HG02588 (cell line): Measurements from ENCODE around the gene PMVK.
"Not testable (repeated sequence)": the region's sequence is repeated elsewhere in the genome, so short reads cannot be mapped to it uniquely, and the experiment has no call there.

Experiments used
- ATAC-seq: cut with Tn5 transposase; IDR thresholded peaks from one replicate; pipeline ENCODE4 v1.9.1; 2021; ENCODE audit warnings: mild to moderate bottlenecking, moderate library complexity; ENCODE audit not compliant: unreplicated experiment

Gene PMVK

DNA sequence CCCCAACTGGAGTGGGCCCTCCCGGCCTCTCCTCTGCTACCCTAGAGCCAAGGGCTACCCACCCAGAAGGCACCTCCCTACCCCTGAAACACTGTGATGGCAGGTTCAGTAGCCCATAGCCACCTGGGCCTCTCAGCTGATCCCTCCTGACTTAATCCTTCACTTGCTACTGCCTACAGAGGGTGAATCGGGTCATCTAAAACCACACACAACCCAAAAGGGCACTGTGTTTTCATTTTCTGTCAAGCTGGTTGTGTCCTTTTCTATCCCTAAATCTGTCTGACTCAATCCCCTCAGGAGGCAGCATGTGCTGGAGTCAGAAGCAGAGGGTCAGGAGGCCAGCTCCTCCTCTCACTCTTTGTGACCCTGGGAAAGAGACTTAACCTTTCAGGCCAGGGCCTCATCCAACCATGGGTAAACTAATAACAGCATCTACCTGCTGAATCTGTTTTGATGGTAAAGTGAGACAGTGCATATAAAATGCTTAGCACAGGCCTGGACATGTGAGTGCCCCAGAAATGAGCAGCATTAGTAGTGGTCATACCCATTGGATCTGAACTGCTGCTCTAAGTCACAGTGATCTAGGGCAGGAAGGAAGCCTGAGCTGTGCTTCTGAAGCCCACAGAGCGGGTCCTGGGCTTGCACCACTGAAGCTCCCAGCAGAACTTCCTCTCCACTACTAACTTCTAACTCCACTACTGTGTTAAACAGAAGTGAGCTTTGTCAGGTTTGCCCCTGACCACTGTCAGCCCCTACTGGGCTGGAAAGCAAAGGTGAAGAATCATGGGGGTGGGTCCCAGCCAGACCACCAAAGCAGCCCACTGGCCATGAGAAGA is 11.0 kb downstream of the PMVK start:
- ATAC-seq = no peak

DNA sequence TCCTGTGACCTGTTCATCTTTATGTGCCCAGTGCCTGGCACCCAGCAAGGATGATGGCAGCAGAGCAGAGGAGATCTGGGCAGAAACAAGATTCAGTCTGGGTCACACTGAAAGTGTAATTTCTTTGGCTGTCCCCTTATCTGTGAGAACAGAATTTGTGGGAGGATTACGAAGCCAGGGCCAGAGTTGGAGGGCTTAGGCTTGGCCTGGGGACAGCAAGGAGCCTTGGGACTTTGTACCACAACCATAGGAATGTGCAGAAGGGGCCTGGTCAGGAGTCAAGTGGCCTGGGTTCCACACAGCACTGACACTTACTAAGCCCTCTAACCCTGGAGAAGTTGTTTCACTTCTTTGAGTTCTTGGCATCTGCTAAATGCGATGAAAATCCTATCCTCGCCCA is 12.8 kb downstream of the PMVK start:
- no peak for ATAC-seq

GRCh38 chr1:154913273-154913672 is 23.2 kb downstream of the PMVK start:
- ATAC-seq = no peak

DNA sequence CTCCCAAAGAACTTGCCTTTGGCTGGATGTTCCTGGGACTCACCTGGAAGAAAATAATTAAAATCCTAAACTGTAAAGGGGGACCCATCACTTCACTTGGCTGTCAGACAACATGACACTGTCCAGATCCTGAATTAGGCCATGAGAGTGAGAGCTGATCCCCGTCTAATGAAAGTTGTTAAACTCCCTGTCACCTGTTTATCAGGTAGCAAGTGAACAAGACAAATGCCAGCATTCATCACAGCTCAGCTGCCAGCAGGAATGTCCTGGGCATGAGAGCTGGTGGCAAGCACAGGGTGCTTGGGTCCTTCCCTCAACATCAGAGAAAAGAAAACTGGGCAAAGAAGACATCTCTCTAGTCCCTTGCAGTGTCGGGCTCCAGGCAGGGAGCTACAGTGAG is 23.8 kb downstream of the PMVK start:
- no peak for ATAC-seq

DNA sequence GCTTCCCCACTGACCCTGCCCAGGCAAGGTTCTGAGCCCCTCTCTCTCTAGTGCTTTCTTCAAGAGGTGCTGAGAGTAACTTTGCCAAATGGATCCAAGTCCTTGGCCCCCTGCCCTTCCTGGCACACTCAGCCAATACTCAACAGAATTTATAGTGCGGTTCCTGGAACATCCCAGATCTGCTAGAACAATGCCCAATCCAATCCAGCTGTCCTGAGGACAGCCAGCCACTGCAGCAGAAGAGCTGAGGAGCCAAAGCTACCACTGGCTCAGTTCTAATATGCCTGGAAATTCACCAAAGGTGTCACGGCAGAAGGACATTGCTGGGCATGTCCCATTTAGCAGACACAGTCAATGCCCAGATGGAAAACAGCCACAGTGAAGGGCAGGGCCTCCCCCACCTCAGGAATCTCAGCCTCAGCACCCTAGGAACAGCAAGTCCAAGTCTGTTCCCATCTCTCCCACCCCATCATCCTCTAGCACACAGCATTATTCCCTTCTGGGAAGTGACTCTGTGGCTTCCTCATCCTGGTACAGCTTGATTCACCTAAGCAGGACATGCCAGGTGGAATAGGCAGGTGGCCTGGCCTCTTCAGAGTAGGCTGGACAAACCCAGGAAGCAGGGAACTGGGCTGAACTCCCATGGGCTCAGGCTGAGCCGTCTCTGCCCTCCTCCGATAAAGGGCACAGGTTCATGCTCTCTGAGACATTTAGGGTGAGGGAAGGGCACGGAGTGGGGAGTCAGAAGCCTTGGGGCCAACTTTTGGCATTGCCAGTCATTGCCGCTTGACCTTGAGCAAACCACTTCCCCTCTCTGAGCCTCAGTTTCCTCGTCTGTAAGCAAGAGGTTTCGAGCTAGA is 24.6 kb downstream of the PMVK start:
- ATAC-seq = no peak

DNA sequence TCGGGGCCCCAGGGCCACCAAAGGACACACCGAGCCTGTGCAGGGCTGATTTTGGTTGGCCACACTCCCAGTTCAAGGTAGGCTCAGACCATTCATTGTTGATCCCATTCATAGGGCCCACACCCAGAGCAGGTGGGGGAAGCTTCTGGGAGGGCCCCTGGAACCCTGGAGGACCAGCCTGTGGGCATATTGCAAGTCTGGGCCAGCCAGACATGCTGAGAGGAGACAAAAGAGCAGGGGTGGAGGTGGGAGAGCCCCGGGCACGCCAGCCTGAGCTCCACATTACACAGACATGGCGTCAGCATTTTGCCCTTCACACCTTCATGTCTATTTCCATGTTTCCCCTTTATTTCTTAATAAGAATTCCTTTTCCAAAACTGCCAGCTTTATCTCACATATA is 25.7 kb downstream of the PMVK start:
- ATAC-seq = no peak

DNA sequence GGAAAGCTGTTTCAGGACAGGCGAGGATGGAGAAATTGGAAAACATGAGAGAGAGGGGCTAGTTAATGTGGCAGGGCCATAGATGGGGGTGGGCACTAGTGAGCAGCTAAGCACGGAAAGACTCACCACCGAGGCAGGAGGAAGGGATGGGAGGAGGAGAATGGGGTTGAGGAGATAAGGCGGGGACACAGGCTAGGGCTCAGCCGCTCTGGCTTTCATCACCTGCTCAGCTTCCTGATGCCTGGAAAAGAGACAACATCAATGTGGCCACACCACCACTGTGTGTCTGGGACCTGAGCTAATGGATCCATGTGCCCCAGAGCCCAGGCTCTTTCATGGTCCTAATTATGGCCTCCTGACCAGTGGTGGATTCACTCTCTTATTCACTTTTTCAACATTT is 27.6 kb downstream of the PMVK start:
- no peak for ATAC-seq

DNA sequence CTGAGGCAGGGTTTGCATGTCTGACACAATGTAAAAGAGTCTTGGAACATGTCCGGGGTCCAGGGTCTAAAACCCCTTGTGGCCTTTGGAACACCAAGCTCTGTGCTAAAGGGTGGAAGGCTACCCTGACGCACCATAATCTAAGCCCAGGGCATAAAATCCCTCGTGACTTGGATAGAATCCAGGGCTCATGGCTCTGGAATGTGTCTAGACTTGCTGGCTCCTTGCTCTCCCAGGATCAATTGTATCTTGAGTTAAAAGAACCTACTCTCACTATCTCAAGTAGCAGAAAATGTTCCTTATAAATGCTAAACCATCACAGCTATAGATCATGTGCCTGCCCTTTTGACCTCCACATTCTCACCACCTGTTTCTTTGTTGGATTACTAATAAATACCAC is 28.4 kb downstream of the PMVK start:
- not testable (repeated sequence) for ATAC-seq

DNA sequence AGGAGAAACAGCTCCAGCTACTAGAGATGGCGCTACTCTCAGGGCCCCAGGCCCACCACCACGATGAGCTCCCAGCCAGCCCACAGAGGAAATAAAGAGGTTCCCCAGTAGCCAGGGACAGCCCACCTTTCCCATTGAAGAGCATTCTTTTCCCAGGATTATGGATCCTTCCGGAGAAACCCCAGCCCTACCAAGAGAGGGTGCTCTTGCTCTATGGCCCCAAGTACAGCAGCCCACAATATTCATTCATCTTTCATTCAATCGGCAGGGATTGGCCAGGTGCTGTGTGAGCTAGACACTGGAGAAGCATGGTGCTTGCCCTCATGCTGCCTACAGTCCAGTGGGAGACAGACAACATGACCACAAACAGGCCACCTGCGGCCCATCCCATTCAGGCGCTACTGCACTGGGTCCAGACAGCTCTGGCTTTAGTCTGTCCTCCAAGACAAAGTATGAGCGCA is 29.9 kb downstream of the PMVK start:
- ATAC-seq = no peak

DNA sequence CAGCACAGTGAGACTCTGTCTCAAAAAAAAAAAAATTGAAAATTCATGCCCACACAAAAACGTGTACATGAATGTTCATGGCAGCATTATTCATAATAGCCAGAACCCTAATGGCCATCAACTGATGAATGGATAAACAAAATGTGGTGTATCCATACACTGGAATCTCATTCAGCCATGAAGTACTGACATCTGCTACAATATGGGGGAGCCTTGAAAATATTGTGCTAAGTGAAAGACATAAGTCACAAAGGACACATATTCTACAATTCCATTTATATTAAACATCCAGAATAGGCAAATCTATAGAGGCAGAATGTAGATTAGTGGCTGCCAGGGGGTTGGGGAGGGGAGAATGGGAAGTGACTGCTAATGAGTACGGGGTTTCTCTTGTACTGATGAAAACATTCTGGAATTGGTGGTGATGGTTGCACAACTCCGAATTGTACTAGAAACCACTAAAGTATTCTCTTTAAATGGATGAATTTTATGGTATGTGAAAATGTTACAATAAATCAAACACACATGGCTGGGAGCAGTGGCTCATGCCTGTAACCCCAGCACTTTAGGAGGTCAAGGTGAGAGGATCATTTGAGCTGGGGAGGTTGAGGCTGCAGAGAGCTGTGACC is 33.5 kb downstream of the PMVK start:
- no peak for ATAC-seq

DNA sequence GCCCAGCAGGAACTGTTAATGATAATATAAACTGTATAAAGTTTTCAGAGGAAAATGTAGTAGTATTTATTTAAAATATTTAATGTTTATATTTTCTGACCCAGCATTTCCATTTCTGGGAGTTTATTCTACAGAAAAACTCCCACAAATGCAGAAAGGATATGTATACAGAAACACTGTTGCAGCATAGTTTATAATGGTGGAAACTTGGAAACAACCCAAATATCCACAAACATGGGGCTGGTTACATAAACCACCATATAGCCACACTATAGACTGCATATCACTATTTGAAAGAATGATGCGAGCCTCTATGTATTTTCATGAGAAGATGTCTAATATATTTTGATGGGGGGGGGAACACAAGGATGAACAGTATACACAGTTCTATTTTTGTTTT is 34.9 kb downstream of the PMVK start:
- ATAC-seq = no peak

- no peak for ATAC-seq
These were observed 37.5 kb downstream of the PMVK start for GRCh38 chr1:154899041-154899440.

- ATAC-seq = no peak
These were observed 39.7 kb downstream of the PMVK start for GRCh38 chr1:154896771-154897286.

GRCh38 chr1:154895798-154896197 is 40.7 kb downstream of the PMVK start:
- ATAC-seq = no peak

DNA sequence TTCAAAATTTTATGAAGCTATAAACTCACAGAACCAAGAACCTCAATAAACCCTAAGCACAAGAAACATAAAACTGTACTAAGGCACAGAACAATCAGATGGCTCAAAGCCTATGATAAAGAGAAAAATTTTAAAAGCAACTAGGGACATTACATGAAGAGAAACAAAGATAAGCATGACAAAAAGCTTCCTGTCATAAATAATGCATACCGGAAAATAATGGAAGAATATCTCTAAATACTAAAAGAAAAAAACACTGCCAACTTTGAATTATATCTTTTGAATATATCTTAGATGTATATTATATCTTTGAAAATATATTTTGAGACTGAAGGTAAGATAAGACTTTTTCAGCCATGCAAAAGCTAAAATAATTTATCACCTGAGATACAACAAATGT is 45.1 kb downstream of the PMVK start:
- ATAC-seq = no peak

DNA sequence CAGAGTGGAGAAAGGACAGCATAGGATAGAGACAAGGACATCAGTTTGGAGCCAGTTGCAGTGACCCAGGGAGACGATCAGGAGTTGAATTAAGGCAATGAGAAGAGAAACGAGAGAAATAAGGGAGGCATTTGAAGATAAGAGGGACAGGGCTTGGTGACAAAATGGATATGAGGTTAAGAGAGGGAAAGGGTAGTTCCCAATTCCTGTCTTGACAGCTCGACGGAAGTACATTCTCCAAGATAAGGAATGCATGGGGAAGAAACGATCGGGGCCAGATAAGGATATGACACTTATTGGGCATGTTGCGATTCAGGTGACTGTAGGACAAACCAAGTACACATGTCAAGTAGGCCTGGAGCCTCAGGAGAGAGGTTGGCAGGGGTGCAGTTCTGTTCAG is 47.8 kb downstream of the PMVK start:
- ATAC-seq = no peak

DNA sequence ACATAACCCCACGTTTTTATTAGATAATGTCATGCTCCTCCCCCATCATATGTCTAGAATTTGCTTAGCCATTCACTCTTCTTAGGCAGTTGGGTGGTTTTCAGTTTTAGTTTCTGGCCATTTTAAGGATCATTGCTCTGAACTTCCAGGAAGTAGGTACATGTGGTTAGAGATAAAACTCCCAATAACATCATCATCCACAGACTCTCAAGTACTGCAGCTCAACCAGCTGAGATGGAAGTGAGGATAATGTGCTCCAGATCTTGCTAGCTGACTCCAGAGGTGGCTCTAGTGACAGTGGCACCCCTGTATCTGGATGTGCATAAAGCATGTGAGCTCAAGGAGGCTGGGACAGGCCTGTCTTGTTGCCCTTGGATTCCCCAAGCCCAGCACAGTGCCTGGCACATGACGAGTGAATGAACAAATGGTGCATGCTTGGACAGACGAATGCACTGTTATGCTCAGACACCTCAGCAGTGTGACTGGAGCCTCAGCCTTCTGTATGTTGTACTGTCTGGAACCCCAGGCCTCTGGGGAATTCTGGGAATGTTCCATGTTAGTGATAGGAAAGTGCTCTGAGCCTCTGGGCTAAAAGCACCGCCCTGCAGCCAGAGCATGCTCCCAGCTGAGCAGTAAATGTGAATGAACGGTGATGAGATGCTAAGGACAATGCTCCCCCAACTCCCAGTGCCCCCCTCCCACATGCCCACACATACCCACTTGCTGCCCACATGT is 50.1 kb downstream of the PMVK start:
- no peak for ATAC-seq

- ATAC-seq = no peak
These were observed 51.4 kb downstream of the PMVK start for GRCh38 chr1:154884869-154885701.

DNA sequence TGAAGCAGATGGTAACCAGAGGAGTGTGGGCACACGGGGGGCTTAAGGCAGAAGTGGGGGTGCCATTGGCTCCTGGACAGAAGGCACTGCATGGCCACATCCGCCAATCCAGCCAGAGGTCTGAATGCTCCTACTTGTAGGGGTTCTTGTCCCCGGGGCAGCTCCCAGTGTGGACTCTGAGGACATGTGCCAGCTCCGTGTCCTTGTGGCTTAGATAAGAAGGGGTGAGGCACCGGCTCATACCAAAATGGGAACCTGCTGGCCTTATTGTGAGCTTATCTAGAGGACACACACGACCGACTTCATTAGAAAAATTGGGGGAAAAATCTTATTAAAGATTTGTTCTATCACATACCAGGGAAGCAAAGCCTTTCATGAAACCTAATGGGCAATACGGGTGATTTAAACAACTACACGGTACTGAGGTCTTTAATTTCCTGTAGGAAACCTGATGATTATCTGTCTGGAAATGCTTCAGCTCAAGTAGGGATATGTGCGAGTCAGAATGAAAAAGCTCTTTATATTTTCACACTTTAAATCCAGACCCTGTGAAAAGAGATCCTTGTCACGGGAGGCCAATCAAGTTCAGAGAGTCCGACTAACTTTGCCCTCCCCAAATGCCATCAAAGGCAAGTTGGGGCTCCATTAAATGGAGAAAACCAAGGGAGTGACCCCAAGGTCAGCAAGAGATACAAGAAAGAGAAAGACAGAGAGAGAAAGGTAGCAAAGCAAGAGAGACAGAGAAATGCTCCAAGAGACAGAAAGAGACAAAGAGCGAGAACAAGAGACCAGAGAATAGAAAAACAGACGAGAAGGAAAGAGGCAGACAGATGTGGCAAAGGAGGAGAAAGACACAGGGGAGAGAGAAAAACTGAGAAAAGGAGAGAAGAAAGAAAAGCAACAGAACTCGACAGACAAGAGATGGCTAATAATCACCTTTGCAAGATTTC is 52.3 kb downstream of the PMVK start:
- ATAC-seq = no peak
